ENCODE measurements around the gene KIF20B. TPM values are rescaled to one million over a fixed set of nuclear protein-coding genes. Genes with fewer than 3 reads are reported as not detected.

KIF20B gene
- total and polyA plus RNA-seq, 4 donors: 1.1 to 10.2 (median 3.4) TPM

GRCh38 chr10:89669985-89670384 is 31.4 kb upstream of the KIF20B start:
- Histone ChIP-seq H3K4me3 (no peak overlapping the region), H3K9ac (ENCODE audit: insufficient read depth in 1 of 2, low read length in 2 of 2) (no peak overlapping the region), H3K36me3 (ENCODE audit: control insufficient read depth in 4 of 4, insufficient read depth in 4 of 4, low read length in 4 of 4) (no peaks in the 10 kb centered on the region), H3K27me3 (ENCODE audit: control insufficient read depth in 3 of 3, insufficient read depth in 3 of 3, low read length in 2 of 3) (no peaks in the 10 kb centered on the region), H3K4me1 (ENCODE audit: control insufficient read depth in 5 of 5, insufficient read depth in 5 of 5, low read length in 5 of 5) (no peaks in the 10 kb centered on the region), H3K9me3 (ENCODE audit: control insufficient read depth in 4 of 4, insufficient read depth in 3 of 4, low read length in 3 of 4) (no peaks in the 10 kb centered on the region), H3K27ac (ENCODE audit: low read depth in 1 of 2, low read length in 1 of 2) (no peak overlapping the region)
- no peak for DNase-seq
- no peak for ATAC-seq (ENCODE audit: insufficient read depth, low FRiP score)
- WGBS, 2 donors: 90 to 96% methylated on average over 1 of the region's 1 CpG
- TF ChIP-seq CTCF (IDR thresholded peaks at IDR 0.05; ENCODE audit: control extremely low read depth, extremely low read depth): no peak

- Histone ChIP-seq H3K36me3 (ENCODE audit: control insufficient read depth in 4 of 4, insufficient read depth in 4 of 4, low read length in 4 of 4) (no peaks in the 10 kb centered on the region), H3K9ac (ENCODE audit: insufficient read depth in 1 of 2, low read length in 2 of 2) (no peak overlapping the region), H3K9me3 (ENCODE audit: control insufficient read depth in 4 of 4, insufficient read depth in 3 of 4, low read length in 3 of 4) (no peaks in the 10 kb centered on the region), H3K27ac (ENCODE audit: low read depth in 1 of 2, low read length in 1 of 2) (no peak overlapping the region), H3K4me3 (no peak overlapping the region), H3K4me1 (ENCODE audit: control insufficient read depth in 5 of 5, insufficient read depth in 5 of 5, low read length in 5 of 5) (no peaks in the 10 kb centered on the region), H3K27me3 (ENCODE audit: control insufficient read depth in 3 of 3, insufficient read depth in 3 of 3, low read length in 2 of 3) (no peaks in the 10 kb centered on the region)
- 91 to 94% methylated on average over 1 of the region's 1 CpG for WGBS, 2 donors
- no peak for TF ChIP-seq CTCF (IDR thresholded peaks at IDR 0.05; ENCODE audit: control extremely low read depth, extremely low read depth)
- DNase-seq: no peak
- no peak for ATAC-seq (ENCODE audit: insufficient read depth, low FRiP score)
Observed at GRCh38 chr10:89670926-89671325, 30.5 kb upstream of the KIF20B start.

GRCh38 chr10:89677341-89677740 is 24.0 kb upstream of the KIF20B start:
- TF ChIP-seq CTCF (IDR thresholded peaks at IDR 0.05; ENCODE audit: control extremely low read depth, extremely low read depth): no peak
- DNase-seq (no peak), ATAC-seq (ENCODE audit: insufficient read depth, low FRiP score) (no peak)
- Histone ChIP-seq H3K27ac (ENCODE audit: low read depth in 1 of 2, low read length in 1 of 2) (no peak overlapping the region), H3K4me3 (no peak overlapping the region), H3K4me1 (ENCODE audit: control insufficient read depth in 5 of 5, insufficient read depth in 5 of 5, low read length in 5 of 5) (no peaks in the 10 kb centered on the region), H3K9ac (ENCODE audit: insufficient read depth in 1 of 2, low read length in 2 of 2) (no peak overlapping the region), H3K36me3 (ENCODE audit: control insufficient read depth in 4 of 4, insufficient read depth in 4 of 4, low read length in 4 of 4) (no peaks in the 10 kb centered on the region), H3K9me3 (ENCODE audit: control insufficient read depth in 4 of 4, insufficient read depth in 3 of 4, low read length in 3 of 4) (no peaks in the 10 kb centered on the region), H3K27me3 (ENCODE audit: control insufficient read depth in 3 of 3, insufficient read depth in 3 of 3, low read length in 2 of 3) (no peaks in the 10 kb centered on the region)

GRCh38 chr10:89679986-89680385 is 21.4 kb upstream of the KIF20B start:
- Histone ChIP-seq H3K4me3 (no peak overlapping the region), H3K9ac (ENCODE audit: insufficient read depth in 1 of 2, low read length in 2 of 2) (no peak overlapping the region), H3K36me3 (ENCODE audit: control insufficient read depth in 4 of 4, insufficient read depth in 4 of 4, low read length in 4 of 4) (no peaks in the 10 kb centered on the region), H3K9me3 (ENCODE audit: control insufficient read depth in 4 of 4, insufficient read depth in 3 of 4, low read length in 3 of 4) (no peaks in the 10 kb centered on the region), H3K4me1 (ENCODE audit: control insufficient read depth in 5 of 5, insufficient read depth in 5 of 5, low read length in 5 of 5) (no peaks in the 10 kb centered on the region), H3K27me3 (ENCODE audit: control insufficient read depth in 3 of 3, insufficient read depth in 3 of 3, low read length in 2 of 3) (no peaks in the 10 kb centered on the region), H3K27ac (ENCODE audit: low read depth in 1 of 2, low read length in 1 of 2) (no peak overlapping the region)
- WGBS, 2 donors: 90 to 91% methylated on average over 3 of the region's 3 CpGs
- ATAC-seq (ENCODE audit: insufficient read depth, low FRiP score) (no peak), DNase-seq (no peak)
- TF ChIP-seq CTCF (IDR thresholded peaks at IDR 0.05; ENCODE audit: control extremely low read depth, extremely low read depth): no peak

All from lung (tissue), 12 donors.